Stimulated activated CD4-positive, alpha-beta T cell treated with anti-CD3 and anti-CD28 coated beads, Interleukin-2, amount 100 ng/mL, for 4 hours (primary cell): Measurements from ENCODE around the gene STARD5.
A peak's percentile ranks its signal among the peaks of the same experiment; 100 is the strongest.

Experiments
- DNase-seq: peaks from one replicate; pipeline ENCODE4 v3.0.0-alpha.2; 2020; ENCODE audit warnings: low read depth

The STARD5 gene

GRCh38 chr15:81311752-81312464, 12.0 kb downstream of the STARD5 start:
- DNase-seq: no peak

GRCh38 chr15:81310480-81310879, 13.5 kb downstream of the STARD5 start:
- DNase-seq: no peak

- DNase-seq: no peak
Observed at GRCh38 chr15:81309647-81310450, 14.1 kb downstream of the STARD5 start.

- no peak for DNase-seq
Observed at GRCh38 chr15:81308260-81308659, 15.7 kb downstream of the STARD5 start.

- DNase-seq: no peak
Observed at GRCh38 chr15:81304226-81304625, 19.7 kb downstream of the STARD5 start.

- DNase-seq: no peak
Observed at GRCh38 chr15:81303244-81304225, 20.4 kb downstream of the STARD5 start.

- DNase-seq: no peak
Observed at GRCh38 chr15:81302701-81303109, 21.2 kb downstream of the STARD5 start.

GRCh38 chr15:81301815-81302399, 22.0 kb downstream of the STARD5 start:
- no peak for DNase-seq

GRCh38 chr15:81301385-81301784, 22.6 kb downstream of the STARD5 start:
- DNase-seq: no peak

- DNase-seq: no peak
Observed at GRCh38 chr15:81299630-81300273, 24.2 kb downstream of the STARD5 start.

- DNase-seq: no peak
Observed at GRCh38 chr15:81299156-81299555, 24.8 kb downstream of the STARD5 start.

GRCh38 chr15:81298611-81299010, 25.3 kb downstream of the STARD5 start:
- DNase-seq: no peak

GRCh38 chr15:81297603-81298575, 26.1 kb downstream of the STARD5 start:
- DNase-seq: no peak

- DNase-seq: no peak
Observed at GRCh38 chr15:81297147-81297572, 26.8 kb downstream of the STARD5 start.

- DNase-seq: peak; percentile 47
Observed at GRCh38 chr15:81296673-81297072, 27.3 kb downstream of the STARD5 start.

- DNase-seq: no peak
Observed at GRCh38 chr15:81296186-81296585, 27.8 kb downstream of the STARD5 start.

- no peak for DNase-seq
Observed at GRCh38 chr15:81295486-81296121, 28.3 kb downstream of the STARD5 start.

GRCh38 chr15:81294516-81294880, 29.4 kb downstream of the STARD5 start:
- no peak for DNase-seq

- peak; percentile 68 for DNase-seq
Observed at GRCh38 chr15:81293728-81294515, 30.0 kb downstream of the STARD5 start.
